Psoas muscle (tissue), 8 donors: ENCODE data around the gene CNDP2. TPM values are rescaled to one million over a fixed set of nuclear protein-coding genes. Genes with fewer than 3 reads are reported as not detected.

ENCODE experiments used
- ATAC-seq, 4 donors: fragments of 200-7000 bp; cut with Tn5 transposase; one replicate each; pipeline ENCODE4 v1.9.1; 2020; ENCODE audit warnings: moderate library complexity in 3 of 4, mild to moderate bottlenecking in 2 of 4
- DNase-seq, 2 donors: peaks; one replicate each; pipeline ENCODE4 v3.0.0-alpha.2; 2020
- H3K27ac ChIP-seq: fragments of 200-600 bp; one replicate; pipeline ENCODE4 v1.8.0; 2022
- H3K27me3 ChIP-seq, 3 donors: fragments of 200-600 bp in 1 of 3; one replicate each; pipeline versions ENCODE4 v1.6.1 to v1.8.0; 2013 to 2022; ENCODE audit warnings: low read length in 2 of 3, mild to moderate bottlenecking in 2 of 3, moderate library complexity in 1 of 3; ENCODE audit not compliant: insufficient read depth in 3 of 3
- H3K36me3 ChIP-seq, 2 donors: fragments of 200-600 bp in 1 of 2; one replicate each; pipeline versions ENCODE4 v1.6.1 to v1.8.0; 2013 to 2022; ENCODE audit warnings: low read depth in 1 of 2, mild to moderate bottlenecking in 1 of 2, moderate library complexity in 1 of 2; ENCODE audit not compliant: insufficient read depth in 1 of 2
- H3K4me1 ChIP-seq: fragments of 200-600 bp; one replicate; pipeline ENCODE4 v1.8.0; 2022
- H3K4me3 ChIP-seq: fragments of 200-600 bp; one replicate; pipeline ENCODE4 v1.8.0; 2022; ENCODE audit warnings: mild to moderate bottlenecking
- H3K9me3 ChIP-seq: fragments of 200-600 bp; one replicate; pipeline ENCODE4 v1.8.0; 2022
- CTCF ChIP-seq: fragments of 200-600 bp; IDR thresholded peaks from one replicate; pipeline ENCODE4 v1.8.0; 2022; ENCODE audit warnings: antibody characterized with exemption
- WGBS, 3 donors: extraction: QIAGEN DNeasy Blood & Tissue Kit; methylation state at CpG; one replicate each; pipeline versions ENCODE4 v1.1.6 to v1.1.7; 2013; 5-methylcytosine and 5-hydroxymethylcytosine counted together
- intact Hi-C, 2 donors: fragments of 100-400 bp; cut with DNase I; formaldehyde crosslinking; loops; one replicate each; pipeline versions ENCODE4 v1.11.0 to v1.14.2; 2022
- polyA plus RNA-seq, 3 donors: library from polyadenylated mRNA; stranded (reverse); fragments of 200-250 nt; gene quantifications; one replicate each; pipeline ENCODE4 v1.2.3, GENCODE V29; 2013
- total RNA-seq, 4 donors: library from RNA; stranded (reverse); fragmentation: NEBNext Ultra II Directional in 2 of 4; extraction: Animal tissue kit (Norgen Biotek cat#: 25700) in 2 of 4; gene quantifications; one replicate each; pipeline versions ENCODE4 v1.2.1 to v1.2.4, GENCODE V29; 2021 to 2023
- donor health status: healthy with polysubstance abuse.
- donor health status: DM: no; HTN: no; CAD: no; lungs with moderate emphysema.
- donor health status: Bipolar disorder and iron deficiency.
- donor health status: healthy.
- donor health status: DM: yes; HTN: yes; CAD: no.
- donor health status: DM: no; HTN: no; CAD: no.
- donor health status: DM: no; HTN: no; CAD: no.
- donor health status: DM: yes; HTN: yes; CAD: no.

CNDP2 gene
- total and polyA plus RNA-seq, 7 donors = 24.3 to 51.9 (median 41.4) TPM

DNA sequence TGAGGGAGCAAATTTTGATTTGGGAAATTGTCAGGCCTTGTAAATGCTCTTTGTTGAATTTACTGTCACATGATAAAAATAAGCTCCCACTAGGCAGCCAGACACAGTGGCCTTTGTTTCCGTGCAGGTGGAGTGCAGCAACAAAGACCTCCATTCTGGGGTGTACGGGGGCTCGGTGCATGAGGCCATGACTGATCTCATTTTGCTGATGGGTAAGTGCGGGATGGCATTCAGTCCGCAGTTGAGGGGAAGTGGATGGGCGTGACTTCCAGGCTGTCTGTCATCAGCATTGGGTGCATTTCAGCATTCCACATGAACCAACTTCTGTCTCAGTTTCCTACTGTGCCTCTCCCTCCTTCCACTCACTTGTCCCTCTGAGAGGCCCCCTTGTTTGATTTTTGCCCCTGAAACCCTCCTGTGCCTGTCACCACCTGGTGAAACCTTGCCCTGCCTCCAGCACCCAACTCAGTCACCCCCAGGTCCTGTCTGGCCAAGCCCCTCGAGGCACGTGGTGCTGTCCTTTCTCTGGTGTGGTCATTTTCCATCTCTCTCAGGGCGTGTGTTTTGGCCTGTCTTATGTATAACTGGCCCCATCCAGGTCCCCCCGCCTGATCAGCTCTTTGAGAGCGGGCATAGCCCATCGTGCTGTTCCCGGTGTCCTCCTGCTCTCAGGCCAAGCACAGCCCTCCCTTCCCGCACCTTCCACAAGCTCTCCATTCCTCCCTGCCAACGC lies 16.3 kb downstream of the CNDP2 start:
- TF ChIP-seq CTCF = no peak
- Histone ChIP-seq H3K27ac (no peak overlapping the region), H3K9me3 (no peaks in the 10 kb centered on the region), H3K4me3 (no peak overlapping the region), H3K36me3 (peaks cover 13 to 98% of the 10 kb centered on the region in 2 donors), H3K27me3 (no peaks in the 10 kb centered on the region), H3K4me1 (no peaks in the 10 kb centered on the region)
- intact Hi-C loops = no loop called here
- ATAC-seq (no peak), DNase-seq (no peak)
- 80 to 89% (median 83%) methylated on average over 15 of the region's 15 CpGs for WGBS, 3 donors

DNA sequence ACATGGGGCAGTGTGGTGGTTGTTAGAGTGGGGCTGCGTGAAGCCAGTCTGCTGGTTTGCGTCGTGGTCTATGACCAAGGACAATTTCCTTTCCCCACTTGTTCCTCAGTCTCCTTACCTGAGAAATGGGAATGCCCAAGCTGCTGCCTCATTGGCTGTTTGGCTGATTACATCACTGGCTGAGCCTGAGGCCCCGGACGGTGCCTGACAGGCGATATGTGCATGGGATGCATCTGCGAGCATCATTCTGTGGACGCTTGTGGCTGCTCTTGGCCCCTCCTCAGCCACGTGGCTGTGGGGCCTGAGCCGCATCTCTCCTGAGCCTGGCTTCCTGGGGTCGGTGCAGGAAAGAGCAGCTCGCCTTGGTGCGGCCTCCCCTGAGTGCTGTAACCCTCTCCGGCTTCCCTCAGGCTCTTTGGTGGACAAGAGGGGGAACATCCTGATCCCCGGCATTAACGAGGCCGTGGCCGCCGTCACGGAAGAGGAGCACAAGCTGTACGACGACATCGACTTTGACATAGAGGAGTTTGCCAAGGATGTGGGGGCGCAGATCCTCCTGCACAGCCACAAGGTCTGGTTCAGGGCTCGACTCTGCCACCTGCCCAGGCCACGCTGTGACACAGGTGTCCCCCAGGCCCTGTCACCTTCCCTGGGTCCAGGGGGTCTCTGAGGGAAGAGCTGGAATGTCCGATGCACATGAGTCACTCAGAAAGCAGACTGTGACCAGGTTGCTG lies 17.2 kb downstream of the CNDP2 start:
- DNase-seq (no peak), ATAC-seq (no peak)
- Histone ChIP-seq H3K4me1 (no peaks in the 10 kb centered on the region), H3K36me3 (peaks cover 13 to 98% of the 10 kb centered on the region in 2 donors), H3K9me3 (no peaks in the 10 kb centered on the region), H3K27me3 (no peaks in the 10 kb centered on the region), H3K4me3 (no peak overlapping the region), H3K27ac (no peak overlapping the region)
- intact Hi-C loops = no loop called here
- no peak for TF ChIP-seq CTCF
- WGBS, 3 donors = 90 to 92% (median 92%) methylated on average over 27 of the region's 27 CpGs

- DNase-seq (no peak), ATAC-seq (no peak)
Measured at GRCh38 chr18:74513883-74514205, 17.7 kb downstream of the CNDP2 start.

DNA sequence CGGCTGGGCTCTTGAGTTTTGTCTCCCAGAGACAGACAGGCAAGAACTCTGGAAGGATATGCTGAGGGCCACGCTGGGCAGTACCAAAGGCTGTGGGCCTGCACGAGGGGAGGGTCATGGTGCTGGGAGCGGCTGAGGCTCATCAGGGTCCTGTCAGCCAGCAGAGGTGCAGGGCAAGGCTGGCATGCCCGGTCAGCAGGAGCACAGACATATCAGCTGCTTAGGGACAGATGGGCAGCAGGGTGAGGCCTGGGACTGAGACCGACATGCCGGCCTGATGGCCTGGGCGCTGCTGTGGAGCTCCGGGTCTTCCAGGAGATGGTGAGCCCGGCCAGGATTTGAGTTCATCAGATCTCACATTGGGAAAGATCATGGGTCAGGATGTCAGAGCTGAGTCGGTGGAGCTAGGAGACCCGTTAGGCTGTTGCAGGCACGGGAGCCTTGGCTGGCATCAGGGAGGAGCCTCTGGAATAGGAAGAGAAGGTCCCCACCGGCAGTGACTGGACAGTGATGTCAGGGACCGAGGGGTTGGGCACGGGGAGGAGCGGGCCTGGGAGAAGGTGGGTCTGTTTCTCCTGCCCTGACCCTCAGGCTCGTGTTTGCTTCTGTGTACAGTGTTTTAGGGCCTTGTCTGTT lies 18.8 kb downstream of the CNDP2 start:
- no peaks in the 10 kb centered on the region for H3K9me3 ChIP-seq
- DNase-seq (no peak), ATAC-seq (no peak)
- TF ChIP-seq CTCF = no peak
- WGBS, 3 donors = 89 to 93% (median 92%) methylated on average over 18 of the region's 18 CpGs
- H3K27ac ChIP-seq = no peak overlapping the region
- no peaks in the 10 kb centered on the region for H3K4me1 ChIP-seq
- no peaks in the 10 kb centered on the region for H3K27me3 ChIP-seq
- peaks cover 4 to 98% of the 10 kb centered on the region in 2 donors for H3K36me3 ChIP-seq
- intact Hi-C loops = no loop called here
- no peak overlapping the region for H3K4me3 ChIP-seq

More at GRCh38 chr18:74513883-74514205, 17.7 kb downstream of the CNDP2 start:
- Histone ChIP-seq H3K4me1 (no peaks in the 10 kb centered on the region), H3K27me3 (no peaks in the 10 kb centered on the region), H3K36me3 (peaks cover 9 to 98% of the 10 kb centered on the region in 2 donors), H3K27ac (no peak overlapping the region), H3K4me3 (no peak overlapping the region), H3K9me3 (no peaks in the 10 kb centered on the region)
- 83 to 88% (median 85%) methylated on average over 8 of the region's 8 CpGs for WGBS, 3 donors
- intact Hi-C loops = no loop called here
- TF ChIP-seq CTCF = no peak
